Activated T-cell treated with anti-CD3 and anti-CD28 coated beads, Interleukin-2, amount 50 U/mL, for 72 hours (primary cell): ENCODE data around the gene GRIK4. TPM values are rescaled to one million over a fixed set of nuclear protein-coding genes. Genes with fewer than 3 reads are reported as not detected.
"Not testable (repeated sequence)": the region's sequence is repeated elsewhere in the genome, so short reads cannot be mapped to it uniquely, and the experiment has no call there.

Experiments used
- ATAC-seq, 2 donors: fragments of 150-1000 bp; cut with Tn5 transposase; replicated peaks in 1 of 2; 2 replicates each; pipeline ENCODE4 v1.10.0; 2021; ENCODE audit warnings: moderate library complexity in 2 of 2, mild to moderate bottlenecking in 1 of 2
- DNase-seq, 2 donors: peaks; one replicate each; pipeline ENCODE4 v3.0.0; 2021 to 2022; ENCODE audit warnings: mixed read lengths in 1 of 2
- H3K27ac Mint-ChIP-seq: one replicate; pipeline ENCODE4 v1.8.0; 2022; ENCODE audit warnings: mild to moderate bottlenecking, moderate library complexity, mixed read lengths
- H3K27me3 Mint-ChIP-seq: one replicate; pipeline ENCODE4 v1.8.0; 2022; ENCODE audit warnings: low read depth, mixed read lengths
- H3K36me3 Mint-ChIP-seq, 2 donors: one replicate each; pipeline ENCODE4 v1.8.0; 2022; ENCODE audit warnings: mixed read lengths in 2 of 2, mild to moderate bottlenecking in 1 of 2; ENCODE audit not compliant: insufficient read depth in 2 of 2
- H3K4me1 Mint-ChIP-seq: one replicate; pipeline ENCODE4 v1.8.0; 2022; ENCODE audit warnings: low read depth, mixed read lengths
- H3K4me3 Mint-ChIP-seq, 2 donors: one replicate each; pipeline ENCODE4 v1.8.0; 2022; ENCODE audit warnings: mild to moderate bottlenecking in 2 of 2, mixed read lengths in 2 of 2, moderate library complexity in 2 of 2
- H3K9me3 Mint-ChIP-seq, 2 donors: one replicate each; pipeline ENCODE4 v1.8.0; 2022; ENCODE audit warnings: mixed read lengths in 2 of 2
- total RNA-seq, 2 donors: library from RNA; stranded (reverse); gene quantifications; one replicate each; pipeline ENCODE4 v1.2.3, GENCODE V29; 2022

The GRIK4 gene
- total RNA-seq, 2 donors from 2014 or later = 0.12 TPM; not detected in 1

- peaks cover 8% of the 10 kb centered on the region for H3K27me3 Mint-ChIP-seq
- H3K27ac Mint-ChIP-seq = no peak overlapping the region
- no peak overlapping the region for H3K4me3 Mint-ChIP-seq
- no peak for ATAC-seq
- H3K4me1 Mint-ChIP-seq = no peaks in the 10 kb centered on the region
- no peaks in the 10 kb centered on the region for H3K36me3 Mint-ChIP-seq
- no peaks in the 10 kb centered on the region for H3K9me3 Mint-ChIP-seq
- no peak for DNase-seq
These were observed 94.9 kb downstream of the GRIK4 start for GRCh38 chr11:120606211-120607010.

DNA sequence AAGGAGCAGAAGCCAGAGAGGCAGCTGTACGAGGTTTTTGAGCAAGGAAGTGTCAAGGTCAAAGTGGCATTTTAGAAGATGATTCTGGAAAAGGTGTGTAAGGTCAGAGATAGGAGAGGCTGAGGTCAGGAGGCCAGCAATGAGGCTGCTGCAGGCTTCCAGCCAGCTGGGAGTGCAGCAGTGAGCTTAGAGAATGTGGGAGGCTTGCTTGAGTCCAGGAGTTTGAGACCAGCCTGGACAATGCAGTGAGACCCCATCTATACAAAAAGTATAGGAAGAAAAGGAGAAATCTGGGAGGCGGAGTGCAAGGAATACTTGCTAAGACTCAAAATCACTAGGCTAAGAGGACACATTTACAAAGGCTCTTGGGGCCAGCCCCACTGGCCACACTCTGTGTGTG is 96.5 kb downstream of the GRIK4 start:
- Mint-ChIP-seq H3K4me1 (peaks cover 6% of the 10 kb centered on the region), H3K27ac (no peak overlapping the region), H3K9me3 (no peaks in the 10 kb centered on the region), H3K36me3 (no peaks in the 10 kb centered on the region), H3K27me3 (peaks cover 22% of the 10 kb centered on the region), H3K4me3 (no peak overlapping the region)
- ATAC-seq (no peak), DNase-seq (no peak)

- no peaks in the 10 kb centered on the region for H3K9me3 Mint-ChIP-seq
- no peaks in the 10 kb centered on the region for H3K36me3 Mint-ChIP-seq
- H3K4me1 Mint-ChIP-seq = peaks cover 10% of the 10 kb centered on the region
- no peak overlapping the region for H3K4me3 Mint-ChIP-seq
- no peak overlapping the region for H3K27ac Mint-ChIP-seq
- DNase-seq (no peak), ATAC-seq (no peak)
- H3K27me3 Mint-ChIP-seq = peaks cover 22% of the 10 kb centered on the region
These were observed 97.2 kb downstream of the GRIK4 start for GRCh38 chr11:120608760-120609211.

DNA sequence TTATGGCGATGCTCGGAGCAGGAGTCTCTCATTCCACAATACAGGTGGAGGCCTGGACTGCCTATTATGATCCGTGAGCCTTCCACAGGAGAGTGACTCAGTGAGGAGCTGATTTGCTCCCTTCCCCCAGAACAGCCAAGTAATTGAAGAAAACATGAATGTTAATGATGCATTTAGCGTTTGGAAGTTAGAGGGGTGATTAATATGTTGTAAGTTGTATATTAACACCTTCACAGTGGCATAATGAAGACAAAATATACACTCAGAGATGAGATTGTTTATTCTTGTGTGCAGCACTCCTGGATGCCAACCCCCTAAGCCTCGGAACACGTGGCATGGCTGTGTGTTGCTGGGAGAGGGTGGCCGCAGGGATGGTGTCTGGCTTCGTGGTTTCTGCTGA is 98.6 kb downstream of the GRIK4 start:
- Mint-ChIP-seq H3K4me1 (peaks cover 10% of the 10 kb centered on the region), H3K4me3 (no peak overlapping the region), H3K27me3 (peaks cover 22% of the 10 kb centered on the region), H3K27ac (no peak overlapping the region), H3K36me3 (no peaks in the 10 kb centered on the region), H3K9me3 (no peaks in the 10 kb centered on the region)
- ATAC-seq (no peak), DNase-seq (no peak)

DNA sequence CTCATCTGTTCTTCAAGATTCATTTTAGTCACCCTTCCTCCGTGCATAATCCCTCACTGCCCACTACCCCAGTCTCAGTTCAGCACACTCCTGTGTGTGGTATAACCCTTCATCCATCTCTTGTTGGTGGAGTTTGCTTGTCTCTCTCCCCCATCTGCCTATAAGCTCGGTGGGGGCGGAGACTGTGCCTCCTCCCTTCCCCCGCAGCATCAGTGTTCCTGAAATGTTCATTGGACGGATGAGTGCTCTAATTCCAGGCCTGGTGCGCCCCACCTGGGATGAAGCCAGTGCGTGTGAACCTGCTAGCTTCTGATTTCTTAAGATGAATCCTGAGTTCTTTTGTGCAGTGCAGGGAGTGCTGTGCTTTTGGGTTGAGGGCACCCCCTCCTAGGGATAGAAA is 100.0 kb downstream of the GRIK4 start:
- H3K9me3 Mint-ChIP-seq = no peaks in the 10 kb centered on the region
- no peak overlapping the region for H3K27ac Mint-ChIP-seq
- no peak for ATAC-seq
- DNase-seq = no peak
- peaks cover 22% of the 10 kb centered on the region for H3K27me3 Mint-ChIP-seq
- peaks cover 10% of the 10 kb centered on the region for H3K4me1 Mint-ChIP-seq
- no peaks in the 10 kb centered on the region for H3K36me3 Mint-ChIP-seq
- no peak overlapping the region for H3K4me3 Mint-ChIP-seq

DNA sequence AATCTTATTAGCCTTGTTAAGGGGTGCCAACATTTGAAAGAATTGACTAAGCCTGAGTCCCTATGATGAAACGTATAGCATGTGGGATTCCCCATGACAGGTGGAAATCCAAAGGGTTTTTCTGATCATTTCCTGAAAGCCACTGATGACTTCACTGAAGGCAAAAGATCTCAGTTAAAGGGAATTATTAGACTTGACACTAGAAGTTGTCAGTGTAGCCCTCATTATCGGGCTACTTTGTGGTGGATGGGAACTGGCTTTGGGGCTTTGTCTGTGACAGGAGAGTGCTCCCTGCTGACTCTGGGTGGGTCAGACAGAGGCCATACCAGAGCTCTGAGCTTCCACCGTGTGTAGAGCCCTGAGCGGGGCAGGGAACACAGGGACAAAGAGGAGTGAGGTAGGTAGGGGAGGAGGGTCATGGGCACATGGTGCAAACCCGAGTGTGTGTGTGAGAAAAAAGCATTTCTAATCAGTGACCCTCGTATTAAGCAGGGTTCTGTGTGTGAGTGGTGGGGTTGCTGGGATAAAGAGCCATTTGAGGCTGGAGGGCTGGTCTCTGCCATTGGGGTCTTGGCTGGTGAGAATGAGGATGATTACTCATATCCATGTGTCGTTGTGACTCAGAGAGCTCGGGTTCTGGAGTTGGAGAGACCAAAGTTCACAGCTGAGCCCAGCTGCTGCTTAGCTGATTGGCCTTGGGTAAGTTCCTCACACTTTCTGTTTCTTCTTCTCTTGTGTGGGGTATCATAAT is 101.1 kb downstream of the GRIK4 start:
- peak; percentile 10 to 23 for DNase-seq
- peaks cover 10% of the 10 kb centered on the region for H3K4me1 Mint-ChIP-seq
- H3K27me3 Mint-ChIP-seq = peaks cover 22% of the 10 kb centered on the region
- no peak overlapping the region for H3K27ac Mint-ChIP-seq
- H3K9me3 Mint-ChIP-seq = peaks cover 0 to 3% of the 10 kb centered on the region in 2 donors
- peak; percentile 76 to 87 for ATAC-seq
- H3K36me3 Mint-ChIP-seq = no peaks in the 10 kb centered on the region
- peak overlapping the region; percentile 41 to 46 for H3K4me3 Mint-ChIP-seq

- peaks cover 22% of the 10 kb centered on the region for H3K27me3 Mint-ChIP-seq
- peak overlapping the region; percentile 7 to 23 for H3K4me3 Mint-ChIP-seq
- ATAC-seq (peak in 1 of 2 donors; percentile 9), DNase-seq (no peak)
- H3K4me1 Mint-ChIP-seq = peaks cover 10% of the 10 kb centered on the region
- H3K36me3 Mint-ChIP-seq = peaks cover 5% of the 10 kb centered on the region in 2 donors
- peaks cover 8% of the 10 kb centered on the region in 2 donors for H3K9me3 Mint-ChIP-seq
- no peak overlapping the region for H3K27ac Mint-ChIP-seq
These were observed 102.0 kb downstream of the GRIK4 start for GRCh38 chr11:120613264-120614226.

DNA sequence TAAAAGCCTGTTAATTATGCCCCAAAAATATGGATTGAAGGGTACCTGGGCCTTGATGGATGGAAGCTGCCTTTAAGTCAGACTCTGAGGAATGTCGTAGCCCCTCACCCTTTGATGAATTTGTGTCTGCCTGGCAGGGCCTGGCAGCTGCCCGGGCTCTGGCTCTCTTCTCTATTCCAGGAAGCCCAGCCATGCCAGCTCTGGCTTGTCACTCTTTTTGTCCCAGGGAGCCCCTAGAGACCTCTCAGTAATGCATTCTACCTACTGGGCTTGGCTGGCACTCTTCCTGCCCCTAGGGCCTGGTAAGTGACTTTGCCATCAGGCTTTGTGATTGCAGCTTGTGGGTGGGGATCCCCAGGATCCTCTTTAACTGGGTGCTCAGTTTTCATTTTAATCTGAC is 103.8 kb downstream of the GRIK4 start:
- no peak overlapping the region for H3K4me3 Mint-ChIP-seq
- ATAC-seq (no peak), DNase-seq (no peak)
- no peak overlapping the region for H3K27ac Mint-ChIP-seq
- peaks cover 8 to 10% of the 10 kb centered on the region in 2 donors for H3K9me3 Mint-ChIP-seq
- H3K4me1 Mint-ChIP-seq = peaks cover 10% of the 10 kb centered on the region
- peaks cover 5% of the 10 kb centered on the region in 2 donors for H3K36me3 Mint-ChIP-seq
- peaks cover 16% of the 10 kb centered on the region for H3K27me3 Mint-ChIP-seq

GRCh38 chr11:120618399-120618798 is 106.9 kb downstream of the GRIK4 start:
- H3K9me3 Mint-ChIP-seq = peaks cover 8 to 10% of the 10 kb centered on the region in 2 donors
- H3K4me1 Mint-ChIP-seq = peaks cover under 1% of the 10 kb centered on the region
- peaks cover 5% of the 10 kb centered on the region in 2 donors for H3K36me3 Mint-ChIP-seq

DNA sequence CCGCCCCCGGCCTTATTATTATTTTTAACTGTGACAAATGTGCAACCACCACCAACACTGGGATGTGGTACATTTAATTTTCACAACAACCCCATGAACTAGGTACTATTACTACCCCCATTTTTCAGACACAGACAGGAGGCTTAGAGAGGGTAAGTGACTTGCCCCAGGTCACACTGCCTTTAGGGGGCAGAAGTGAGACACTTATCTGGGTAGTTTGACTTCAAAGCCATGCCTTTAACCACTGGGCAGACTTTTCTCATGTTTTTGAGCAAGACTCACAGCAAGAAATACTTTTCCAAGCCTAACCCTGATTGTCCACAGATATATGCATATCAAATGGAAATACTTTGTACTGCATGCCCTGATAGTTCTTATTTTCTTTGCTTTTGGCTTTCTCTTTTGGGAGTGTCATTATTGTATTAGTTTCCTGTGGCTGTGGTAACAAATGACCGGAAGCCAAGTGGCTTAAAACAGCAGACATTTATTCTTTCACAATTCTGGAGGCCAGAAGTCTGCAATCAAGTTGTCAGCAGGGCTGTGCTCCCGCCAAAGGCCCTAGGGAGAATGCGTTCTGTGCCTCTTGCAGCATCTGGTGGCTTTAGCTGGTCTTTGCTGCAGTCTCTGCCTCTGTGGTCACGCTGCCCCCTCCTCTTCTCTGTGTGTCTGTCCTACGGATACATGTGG is 110.8 kb downstream of the GRIK4 start:
- H3K27me3 Mint-ChIP-seq = no peaks in the 10 kb centered on the region
- DNase-seq (no peak), ATAC-seq (no peak)
- no peaks in the 10 kb centered on the region for H3K4me1 Mint-ChIP-seq
- H3K27ac Mint-ChIP-seq = no peak overlapping the region
- H3K4me3 Mint-ChIP-seq = no peak overlapping the region
- H3K9me3 Mint-ChIP-seq = peaks cover 8 to 10% of the 10 kb centered on the region in 2 donors
- H3K36me3 Mint-ChIP-seq = peaks cover 5% of the 10 kb centered on the region in 2 donors

More at GRCh38 chr11:120618399-120618798, 106.9 kb downstream of the GRIK4 start:
- no peak for DNase-seq
- Mint-ChIP-seq H3K4me3 (no peak overlapping the region), H3K27me3 (no peaks in the 10 kb centered on the region), H3K27ac (no peak overlapping the region)
- ATAC-seq = no peak

DNA sequence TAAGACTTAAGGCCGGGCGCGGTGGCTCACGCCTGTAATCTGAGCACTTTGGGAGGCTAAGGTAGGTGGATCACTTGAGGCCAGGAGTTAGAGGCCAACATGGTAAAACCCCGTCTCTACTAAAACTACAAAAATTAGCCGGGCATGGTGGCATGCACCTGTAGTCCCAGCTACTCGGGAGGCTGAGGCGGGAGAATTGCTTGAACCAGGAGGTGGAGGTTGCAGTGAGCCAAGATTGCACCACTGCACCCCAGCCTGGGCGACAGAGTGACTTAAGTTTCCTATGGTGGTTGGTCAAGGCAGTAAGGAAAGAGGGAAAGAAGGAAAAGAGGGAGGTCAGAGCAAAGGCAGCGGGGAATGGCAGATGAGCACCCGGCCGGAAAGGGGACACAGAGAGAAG is 113.4 kb downstream of the GRIK4 start:
- not testable (repeated sequence) for H3K36me3 Mint-ChIP-seq, H3K9me3 Mint-ChIP-seq, ATAC-seq, H3K4me3 Mint-ChIP-seq, DNase-seq, H3K27me3 Mint-ChIP-seq, H3K4me1 Mint-ChIP-seq, H3K27ac Mint-ChIP-seq

- Mint-ChIP-seq H3K4me1 (no peaks in the 10 kb centered on the region), H3K27ac (no peak overlapping the region)
- ATAC-seq = no peak
These were observed 114.0 kb downstream of the GRIK4 start for GRCh38 chr11:120625565-120625964.

More at GRCh38 chr11:120625565-120625964, 114.0 kb downstream of the GRIK4 start:
- H3K36me3 Mint-ChIP-seq = no peaks in the 10 kb centered on the region
- no peak for DNase-seq
- no peaks in the 10 kb centered on the region for H3K9me3 Mint-ChIP-seq
- no peak overlapping the region for H3K4me3 Mint-ChIP-seq
- H3K27me3 Mint-ChIP-seq = no peaks in the 10 kb centered on the region
